Measurements from ENCODE around the gene VIP.
"Not testable (repeated sequence)": the region's sequence is repeated elsewhere in the genome, so short reads cannot be mapped to it uniquely, and the experiment has no call there.

Gene VIP

DNA sequence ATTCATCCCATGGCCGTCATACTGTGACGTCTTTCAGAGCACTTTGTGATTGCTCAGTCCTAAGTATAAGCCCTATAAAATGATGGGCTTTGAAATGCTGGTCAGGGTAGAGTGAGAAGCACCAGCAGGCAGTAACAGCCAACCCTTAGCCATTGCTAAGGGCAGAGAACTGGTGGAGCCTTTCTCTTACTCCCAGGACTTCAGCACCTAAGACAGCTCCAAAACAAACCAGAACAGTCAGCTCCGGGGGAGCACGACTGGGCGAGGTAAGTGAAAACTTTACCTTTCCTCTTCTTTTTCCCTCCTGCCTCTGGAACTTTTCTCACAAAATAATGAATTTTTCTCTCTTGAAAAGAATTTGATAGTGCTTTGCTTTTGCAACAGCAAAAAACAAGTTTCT is at the start of gene VIP:
TSS of gene VIP (plus strand) at position 104 of the 400 bp plus-strand sequence. CDS start 1,381 bp downstream, outside the sequence.
- no peak within 1 kb of the TSS for H3K27ac ChIP-seq
- no peak within 1 kb of the TSS for H3K4me3 ChIP-seq

DNA sequence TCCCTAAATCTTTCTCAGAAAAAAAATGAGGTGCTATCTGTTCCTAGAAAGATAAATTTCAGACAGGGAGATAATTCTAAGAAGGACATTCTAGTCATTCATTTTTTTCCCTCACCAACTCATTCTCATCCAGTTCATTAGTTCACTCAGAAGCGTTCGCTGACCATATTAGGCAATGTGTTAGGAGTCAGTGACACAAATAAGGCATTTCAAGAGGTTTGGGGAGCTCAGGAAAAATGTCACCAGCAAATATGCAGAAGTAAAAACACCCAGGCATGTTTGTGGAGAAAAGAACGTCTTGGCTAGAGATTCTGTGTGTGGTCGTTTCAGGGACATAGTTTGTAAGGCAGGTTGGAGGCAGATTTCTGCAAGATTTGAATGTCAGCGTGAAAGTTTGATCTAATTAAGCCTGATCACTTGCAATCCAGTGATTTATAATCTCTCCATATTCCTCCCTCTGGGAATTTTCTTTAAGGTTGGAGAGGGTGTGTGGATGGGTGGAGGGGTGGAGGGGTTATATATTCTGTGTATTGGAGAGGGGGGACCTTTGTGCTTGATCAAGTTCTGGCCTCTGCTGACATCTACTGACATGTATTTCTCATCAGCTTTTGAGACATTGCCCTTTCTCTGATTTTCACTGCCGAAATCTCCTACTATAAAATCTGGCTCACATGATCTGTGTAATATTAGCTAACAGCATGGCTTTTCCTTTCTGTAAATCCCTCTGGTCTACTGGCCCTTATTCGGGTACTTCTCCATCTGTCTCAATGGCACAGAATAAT is 49.3 kb upstream of the VIP start:
- no peak overlapping the region for H3K4me3 ChIP-seq
- peak overlapping the region in 1 of 21 experiments; percentile 55 for H3K27ac ChIP-seq

DNA sequence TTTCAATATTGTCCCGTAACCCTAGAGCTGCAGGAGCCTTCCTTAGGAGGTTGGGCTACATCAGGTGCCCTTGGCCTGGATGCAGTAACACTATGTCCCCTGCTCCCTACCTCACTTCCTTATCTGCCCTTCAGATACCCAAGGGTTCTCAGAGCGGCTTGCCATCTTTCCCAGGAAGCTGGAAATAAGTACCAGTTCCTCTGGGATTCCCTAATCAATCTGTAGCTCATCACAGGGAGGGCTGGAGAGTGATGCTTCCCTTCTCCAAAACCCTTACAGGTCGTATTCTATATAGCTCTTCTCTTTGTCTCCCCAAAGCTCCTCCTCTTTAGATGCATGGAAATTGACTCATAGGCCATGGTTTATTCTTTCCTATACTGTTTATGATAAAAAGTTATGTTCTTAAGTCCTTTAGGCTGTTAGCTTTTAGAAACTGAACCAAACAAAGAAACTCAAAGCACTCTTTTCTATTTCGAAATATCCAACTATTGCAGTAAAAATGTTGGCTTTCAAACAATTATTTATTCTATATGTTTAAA is 48.7 kb upstream of the VIP start:
- Histone ChIP-seq H3K27ac (no peak overlapping the region), H3K4me3 (no peak overlapping the region)

DNA sequence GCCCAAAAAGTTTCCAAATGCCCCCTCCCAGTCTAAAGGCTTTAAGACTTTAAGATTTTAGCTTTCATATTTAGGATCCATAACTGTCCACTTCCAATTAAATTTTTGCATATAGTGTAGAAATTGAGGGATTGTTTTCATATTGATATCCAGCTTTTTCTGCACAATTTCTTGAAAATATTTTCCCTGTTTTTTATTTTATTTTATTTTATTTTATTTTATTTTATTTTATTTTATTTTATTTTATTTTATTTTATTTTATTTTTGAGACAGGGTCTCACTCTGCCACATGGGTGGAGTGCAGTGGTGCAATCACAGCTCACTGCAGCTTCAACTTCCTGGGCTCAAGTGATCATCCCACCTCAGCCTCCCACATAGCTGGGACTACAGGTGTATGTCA is 46.8 kb upstream of the VIP start:
- not testable (repeated sequence) for H3K27ac ChIP-seq, H3K4me3 ChIP-seq

DNA sequence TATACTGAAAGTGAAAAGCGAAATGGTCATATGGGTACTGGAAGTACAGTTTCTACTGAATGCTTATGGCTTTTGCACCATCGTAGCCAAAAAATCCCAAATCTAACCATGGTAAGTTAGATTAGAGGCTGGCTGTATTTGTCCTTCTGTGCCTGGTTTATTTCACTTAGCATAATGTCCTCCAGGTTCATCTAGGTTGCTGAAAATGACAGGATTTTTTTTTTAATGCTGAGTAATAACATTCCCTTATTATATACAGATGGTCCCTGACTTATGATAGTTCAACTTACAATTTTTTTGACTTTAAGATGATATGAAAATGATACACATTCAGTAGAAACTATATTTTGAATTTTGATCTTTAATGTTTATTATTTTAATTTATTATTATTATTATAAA is 45.3 kb upstream of the VIP start:
- H3K27ac ChIP-seq = no peak overlapping the region

DNA sequence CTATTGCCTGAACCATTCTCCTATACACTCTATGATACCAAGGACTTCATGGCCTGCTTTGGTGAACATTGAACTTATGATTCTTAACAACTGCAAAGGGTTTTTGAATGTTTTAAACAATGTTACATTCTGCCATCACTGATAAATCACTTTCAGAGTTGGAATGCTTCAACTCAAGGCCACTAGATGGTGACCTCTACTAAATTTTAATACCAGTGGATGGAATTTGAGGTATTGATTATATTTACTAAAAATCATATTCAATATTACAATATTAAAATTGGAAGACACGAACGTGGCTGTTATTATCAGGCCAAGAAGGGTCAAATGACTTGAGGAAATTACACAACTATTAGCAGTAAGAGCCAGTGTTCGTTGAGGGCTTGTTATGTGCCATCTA is 34.3 kb upstream of the VIP start:
- Histone ChIP-seq H3K4me3 (no peak overlapping the region), H3K27ac (no peak overlapping the region)

More for the DNA sequence above, 45.3 kb upstream of the VIP start:
- H3K4me3 ChIP-seq = no peak overlapping the region

DNA sequence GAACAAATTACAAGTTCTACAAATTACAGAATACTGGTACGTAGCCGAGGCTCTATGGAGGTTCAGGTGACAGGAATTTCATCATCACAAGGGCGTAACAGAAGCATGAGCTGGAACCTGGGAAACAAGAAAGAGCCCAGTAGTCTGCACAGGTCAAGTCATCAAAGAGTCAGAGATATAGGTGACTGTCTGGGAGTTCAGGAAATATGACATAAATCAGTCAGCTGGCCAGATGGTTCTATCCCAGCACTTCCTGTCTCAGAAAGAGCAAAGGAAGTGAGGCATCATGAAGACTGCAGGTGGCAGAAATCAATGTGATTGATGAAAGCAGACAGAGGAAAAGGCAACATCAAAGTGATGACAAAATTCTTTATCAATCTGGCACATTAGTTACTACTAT is 29.6 kb upstream of the VIP start:
- no peak overlapping the region for H3K4me3 ChIP-seq
- H3K27ac ChIP-seq = no peak overlapping the region

DNA sequence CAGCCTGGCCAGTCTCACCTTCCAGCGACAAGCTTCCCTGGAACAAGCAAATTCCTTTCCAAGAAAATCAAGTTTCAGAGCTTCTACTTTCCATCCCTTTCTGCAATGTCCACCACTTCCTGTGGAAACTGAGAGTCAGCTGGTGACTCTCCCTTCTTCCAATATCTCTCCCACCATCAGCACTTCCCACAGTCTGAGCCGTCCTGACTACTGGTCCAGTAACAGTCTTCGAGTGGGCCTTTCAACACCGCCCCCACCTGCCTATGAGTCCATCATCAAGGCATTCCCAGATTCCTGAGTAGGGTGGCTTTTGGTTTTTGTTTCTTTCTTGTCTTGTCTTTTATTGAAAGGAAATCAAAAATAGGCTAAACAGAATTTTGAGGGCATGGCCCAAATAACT is 28.6 kb upstream of the VIP start:
- Histone ChIP-seq H3K4me3 (no peak overlapping the region), H3K27ac (no peak overlapping the region)

DNA sequence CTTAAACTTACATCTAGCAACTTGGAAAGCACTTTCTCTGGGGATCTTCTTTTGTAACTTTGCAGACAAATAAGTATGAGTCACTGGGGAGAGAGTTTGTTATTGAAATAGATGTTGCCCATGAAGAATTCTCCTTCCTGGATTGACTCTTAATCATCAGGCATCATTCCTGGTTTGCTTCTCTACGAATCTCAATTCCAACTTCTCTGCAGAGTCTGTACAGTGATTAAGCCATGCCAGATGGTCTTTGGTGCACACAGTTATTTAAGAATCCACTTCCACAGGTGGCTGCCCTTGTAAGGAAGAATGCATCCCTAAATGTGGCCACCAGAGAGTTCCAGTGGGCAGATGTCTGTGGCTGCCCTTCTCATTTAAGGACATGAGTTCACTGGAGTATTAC is 27.2 kb upstream of the VIP start:
- Histone ChIP-seq H3K27ac (no peak overlapping the region), H3K4me3 (no peak overlapping the region)

DNA sequence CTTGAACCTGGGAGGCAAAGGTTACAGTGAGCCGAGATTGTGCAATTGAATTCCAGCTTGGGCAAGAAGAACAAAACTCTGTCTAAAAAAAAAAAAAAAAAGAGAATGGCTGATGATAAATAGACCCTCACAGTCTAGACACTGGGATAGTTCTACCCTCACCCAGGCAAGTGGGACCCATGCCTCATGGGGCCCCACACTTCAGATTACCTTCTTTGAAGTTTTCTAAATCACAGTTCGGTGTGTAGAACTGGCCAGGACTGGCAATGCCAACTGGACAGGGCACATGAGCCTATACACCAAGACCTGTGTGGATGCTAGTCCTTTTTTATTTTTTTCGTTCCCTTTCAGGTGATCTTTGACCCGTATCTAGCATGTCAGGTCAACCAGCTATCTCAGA is 24.3 kb upstream of the VIP start:
- Histone ChIP-seq H3K4me3 (no peak overlapping the region), H3K27ac (no peak overlapping the region)

DNA sequence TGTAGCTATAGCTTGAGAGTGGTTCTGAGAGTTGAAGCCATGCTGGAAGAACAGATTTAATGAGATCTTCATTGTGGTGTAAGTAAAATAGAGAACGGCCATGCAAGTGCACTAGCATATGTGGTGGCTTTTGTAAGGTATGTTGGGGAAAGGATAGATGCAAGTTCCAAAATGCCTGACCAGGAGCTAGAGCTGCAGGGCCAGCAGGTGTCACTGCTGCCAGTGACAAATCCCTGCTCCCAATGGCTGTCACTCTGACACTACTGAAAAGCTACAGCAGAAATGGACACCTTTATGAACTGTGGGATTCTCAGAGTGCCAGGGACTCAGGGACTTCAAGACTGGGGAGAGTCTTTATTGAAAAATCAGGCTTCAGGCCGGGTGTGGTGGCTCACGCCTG is 23.1 kb upstream of the VIP start:
- Histone ChIP-seq H3K27ac (no peak overlapping the region), H3K4me3 (no peak overlapping the region)

DNA sequence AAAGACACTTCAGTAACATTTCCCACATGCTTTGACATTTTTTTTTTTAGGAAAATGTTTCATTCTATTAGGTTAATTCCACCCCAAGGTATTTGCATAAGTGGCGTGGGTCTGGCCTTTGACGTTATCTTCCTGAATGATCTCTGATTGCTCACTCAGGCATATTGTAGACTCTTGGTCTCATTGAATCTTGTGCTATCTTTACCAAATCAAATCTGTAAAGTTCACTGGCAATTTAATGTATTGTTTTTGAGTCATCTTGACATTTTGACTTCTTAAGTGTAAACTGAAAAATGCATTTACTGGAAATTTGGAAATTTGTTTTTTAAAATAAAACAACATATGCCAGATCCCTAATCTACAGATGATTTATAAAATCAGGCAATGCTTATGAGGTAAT is 16.0 kb upstream of the VIP start:
- H3K4me3 ChIP-seq = no peak overlapping the region

DNA sequence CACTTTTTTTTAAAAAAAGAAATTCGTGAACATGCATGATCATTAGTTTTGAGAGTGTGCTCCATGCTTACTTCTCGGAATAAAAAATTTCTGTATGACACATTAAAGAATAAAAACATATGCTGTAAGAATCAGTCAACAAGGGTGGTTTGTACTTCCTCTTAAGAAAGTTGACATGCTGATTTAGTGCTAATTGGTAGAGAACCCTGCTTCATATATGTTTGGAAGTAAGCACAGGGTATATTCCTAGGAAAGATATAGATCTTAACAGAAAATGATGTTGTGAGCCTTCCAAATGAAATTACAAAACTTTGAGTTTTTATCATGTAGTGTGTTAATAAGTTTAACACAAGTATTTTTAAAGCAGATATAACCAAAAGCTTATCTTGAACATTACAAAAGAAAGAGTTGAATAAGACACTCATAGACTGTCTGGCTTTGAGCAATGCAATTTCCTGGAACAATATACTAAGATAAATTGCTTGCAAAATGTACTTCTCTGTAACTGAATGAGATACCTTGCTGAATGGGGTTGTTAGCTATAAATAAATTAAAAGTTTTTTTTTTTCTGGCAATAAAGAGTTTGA is 13.8 kb upstream of the VIP start:
- no peak overlapping the region for H3K4me3 ChIP-seq
- H3K27ac ChIP-seq = no peak overlapping the region

More for the DNA sequence above, 16.0 kb upstream of the VIP start:
- H3K27ac ChIP-seq = no peak overlapping the region

DNA sequence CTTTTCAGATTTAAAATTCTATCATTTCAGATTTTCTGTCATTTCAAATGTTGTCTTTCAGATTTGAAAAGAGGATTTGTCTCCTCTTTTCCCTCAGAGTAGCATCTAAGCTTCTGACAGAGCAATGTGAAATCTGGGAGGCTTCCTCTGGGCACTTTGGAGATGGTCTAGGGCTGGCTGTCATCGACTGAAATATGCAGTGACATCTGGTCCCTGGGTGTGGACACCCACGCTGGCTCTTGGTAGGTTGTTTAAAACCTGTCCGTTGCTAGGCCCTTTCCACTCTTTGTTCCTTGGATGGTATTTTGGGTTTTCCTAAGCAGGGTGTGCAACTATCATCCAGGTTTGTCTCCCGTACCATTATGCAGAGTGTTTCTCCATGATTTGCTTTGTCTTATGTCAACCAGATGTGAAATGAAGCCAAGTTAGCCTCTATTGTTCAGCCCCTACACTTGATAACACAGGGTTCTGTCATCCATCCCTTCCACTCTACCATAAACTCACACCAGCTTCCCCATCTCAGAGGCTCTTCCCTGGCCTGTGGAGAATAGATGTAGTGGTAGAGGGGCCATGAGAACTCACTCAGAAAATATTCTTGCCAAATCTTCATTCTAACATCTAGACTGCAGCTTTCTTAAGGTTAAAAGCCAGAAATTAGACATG is 5.0 kb upstream of the VIP start:
- no peak overlapping the region for H3K27ac ChIP-seq

DNA sequence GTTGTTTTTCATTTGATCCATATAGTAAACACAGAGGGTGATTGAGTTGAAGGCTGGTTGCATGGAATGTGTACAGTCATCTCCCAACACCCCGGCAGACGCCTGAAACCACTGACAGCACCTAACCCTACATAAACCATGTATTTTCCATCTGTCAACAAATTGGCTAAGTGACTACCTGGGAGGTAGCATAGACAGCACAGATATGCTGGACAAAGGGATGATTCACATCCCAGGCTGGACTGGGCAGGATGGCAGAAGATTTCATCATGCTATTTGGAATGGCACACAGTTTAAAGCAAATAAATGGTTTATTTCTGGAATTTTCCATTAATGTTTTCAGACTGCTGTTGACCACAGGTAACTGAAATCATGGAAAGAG is 4.4 kb upstream of the VIP start:
- no peak overlapping the region for H3K4me3 ChIP-seq
- no peak overlapping the region for H3K27ac ChIP-seq

More for the DNA sequence above, 5.0 kb upstream of the VIP start:
- H3K4me3 ChIP-seq = no peak overlapping the region

DNA sequence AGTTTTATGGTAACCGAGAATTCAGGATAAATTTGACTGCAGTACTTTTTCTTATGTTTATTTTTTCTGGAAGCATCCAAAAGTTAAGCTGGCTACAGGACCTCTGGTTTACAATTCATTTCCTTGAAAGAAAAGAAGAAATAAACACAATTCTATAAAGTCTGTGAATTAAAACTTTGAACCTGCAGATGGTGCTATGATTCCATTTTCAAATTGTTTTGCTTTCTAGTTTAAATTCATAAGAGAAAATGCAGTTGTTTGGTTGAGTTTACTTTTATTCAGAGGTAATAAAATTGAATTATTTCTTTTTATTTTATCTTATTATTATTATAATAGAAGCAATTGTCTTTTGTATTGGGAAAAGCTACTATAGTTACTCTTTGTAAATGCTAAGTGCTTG is 1.8 kb upstream of the VIP start:
- Histone ChIP-seq H3K27ac (no peak overlapping the region), H3K4me3 (no peak overlapping the region)

DNA sequence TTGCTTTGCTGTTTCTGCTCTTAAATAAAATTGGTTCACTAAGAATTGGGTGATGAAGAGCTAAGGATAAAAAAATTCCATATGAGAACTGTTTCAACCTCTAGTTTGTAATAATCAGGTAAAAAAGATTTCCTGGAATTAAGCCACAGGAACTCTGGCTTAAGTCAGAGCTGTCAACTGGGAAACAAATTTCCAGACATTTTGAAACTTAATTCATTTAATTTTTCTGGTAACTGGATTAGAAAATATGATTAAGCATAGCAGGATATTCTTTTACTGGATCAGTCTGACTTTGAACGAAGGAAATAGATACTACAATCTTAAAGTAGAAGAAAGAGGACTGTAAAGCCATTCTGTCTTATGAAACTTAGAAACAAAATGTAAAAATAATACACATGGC is 1.3 kb upstream of the VIP start:
- no peak overlapping the region for H3K4me3 ChIP-seq
- H3K27ac ChIP-seq = no peak overlapping the region

DNA sequence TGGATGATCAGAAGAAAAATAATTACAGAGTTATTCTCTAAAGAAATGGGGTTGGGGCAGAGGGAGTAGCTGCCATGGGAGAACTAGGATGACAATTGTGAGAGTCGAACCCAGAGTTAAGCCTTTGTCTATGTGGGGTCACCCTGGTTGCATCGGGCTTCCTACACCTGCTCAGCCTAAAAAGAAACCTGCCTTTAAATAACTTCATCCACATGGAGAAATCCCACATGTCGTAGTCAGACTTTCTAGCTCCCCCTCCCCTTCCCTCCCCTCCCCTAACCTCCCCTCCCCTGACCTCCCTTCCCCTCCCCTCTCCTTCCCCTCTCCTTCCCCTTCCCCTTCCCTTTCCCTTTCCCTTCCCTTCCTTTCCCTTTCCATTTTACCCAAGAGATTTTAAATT is 14.7 kb downstream of the VIP start:
- Histone ChIP-seq H3K27ac (no peak overlapping the region), H3K4me3 (no peak overlapping the region)

DNA sequence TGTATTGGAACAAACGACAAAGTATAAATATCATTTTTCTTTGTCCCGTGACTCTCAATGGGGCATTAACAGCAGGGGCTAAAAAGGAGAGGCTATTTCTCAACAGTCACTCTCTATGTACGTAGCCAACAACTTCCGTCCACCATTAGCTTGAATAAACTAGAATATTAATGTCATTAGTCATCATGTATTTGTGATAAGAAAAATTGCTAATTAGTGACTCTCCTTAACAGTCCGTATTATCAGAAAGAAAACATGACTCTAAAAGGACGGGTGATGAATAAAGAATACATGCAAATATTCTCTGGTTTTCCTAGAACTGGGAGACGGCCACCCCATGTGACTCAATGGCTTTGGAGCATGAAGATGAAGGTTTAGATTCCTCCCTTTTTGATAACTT is 18.6 kb downstream of the VIP start:
- no peak overlapping the region for H3K4me3 ChIP-seq
- H3K27ac ChIP-seq = no peak overlapping the region

DNA sequence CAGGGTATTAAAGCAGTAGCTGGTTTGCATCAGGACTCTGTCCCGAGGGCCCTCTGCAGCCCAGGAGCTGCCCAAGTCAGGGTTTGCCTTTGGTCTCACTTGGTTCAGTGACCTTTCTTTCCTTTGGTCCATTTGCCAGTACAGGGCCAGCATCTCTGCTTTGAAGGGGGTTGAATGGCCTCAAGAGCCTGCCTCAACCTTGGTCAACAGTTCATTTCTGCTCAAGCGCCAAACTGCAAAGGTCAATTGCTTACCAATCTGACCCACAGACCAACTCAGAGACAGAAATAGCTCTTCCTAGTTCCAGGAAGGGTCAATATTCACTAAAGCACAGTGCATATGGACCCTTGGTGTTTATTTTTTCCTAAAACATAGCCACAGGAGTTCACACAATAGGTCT is 19.4 kb downstream of the VIP start:
- H3K27ac ChIP-seq = no peak overlapping the region
- no peak overlapping the region for H3K4me3 ChIP-seq

DNA sequence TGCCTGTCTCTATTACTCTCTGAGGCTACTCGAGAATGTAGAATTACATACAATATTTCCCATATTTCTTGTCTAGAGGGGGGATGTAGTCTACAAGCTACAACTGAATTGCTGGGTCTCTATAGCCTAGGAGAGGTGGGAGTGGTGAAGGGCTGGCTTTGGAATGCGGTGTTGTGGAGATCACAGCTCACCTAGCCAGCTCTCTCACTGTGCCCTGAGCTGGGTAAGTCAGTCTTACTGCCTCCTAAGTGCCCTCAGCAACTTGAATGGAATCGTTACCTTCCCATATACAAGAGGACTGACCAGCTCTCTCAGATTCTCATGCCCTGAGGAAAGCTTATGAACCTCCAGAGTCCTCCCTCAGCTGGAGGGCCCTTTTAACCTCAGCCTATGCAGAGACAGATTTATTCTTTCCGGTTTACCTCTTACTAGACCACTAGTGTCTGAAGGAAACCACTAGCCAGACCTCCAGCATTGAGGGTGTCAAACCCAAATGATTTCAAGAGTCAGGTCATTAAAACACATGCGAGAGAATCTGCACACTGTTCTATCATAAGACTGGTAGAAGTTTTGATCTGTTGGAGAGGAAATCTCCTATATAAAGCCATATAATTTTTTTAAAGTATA is 20.6 kb downstream of the VIP start:
- Histone ChIP-seq H3K27ac (no peak overlapping the region), H3K4me3 (no peak overlapping the region)
